Bronchial epithelial cell (primary cell): ENCODE data around the gene CTNND2. TPM values are rescaled to one million over a fixed set of nuclear protein-coding genes. Genes with fewer than 3 reads are reported as not detected.

Experiments
- DNase-seq: peaks from one replicate; pipeline ENCODE4 v3.0.0-alpha.2; 2010; ENCODE audit warnings: low read depth
- FAIRE-seq: peaks from 2 replicates; lab custom pipeline; 2011; peaks lifted over from hg19 to GRCh38; lab: Jason Lieb, UNC
- H3K27me3 ChIP-seq: 2 replicates; pipeline ENCODE4 v1.5.1; 2011; ENCODE audit warnings: low read length; ENCODE audit not compliant: control insufficient read depth, insufficient read depth
- H3K36me3 ChIP-seq: 2 replicates; pipeline ENCODE4 v1.5.1; 2011; ENCODE audit warnings: low read length; ENCODE audit not compliant: control insufficient read depth, insufficient read depth
- H3K4me3 ChIP-seq: 2 replicates; pipeline ENCODE4 v1.5.1; 2011; ENCODE audit warnings: mild to moderate bottlenecking, low read depth, low read length, control low read depth
- total RNA-seq: library from RNA; depleted of rRNA; stranded (reverse); fragments of >200 nt; gene quantifications from 2 replicates; pipeline ENCODE4 v1.2.1, GENCODE V29; 2014
- TF ChIP-seq, protein P1 (sequence below): IDR thresholded peaks from 2 replicates; pipeline ENCODE4 v1.5.1; 2011; ENCODE audit warnings: mild to moderate bottlenecking, moderate library complexity, low read length, control low read depth, inconsistent platforms; ENCODE audit not compliant: insufficient read depth, severe bottlenecking

The CTNND2 gene
- total RNA-seq, 1 donor from 2014 or later: not detected

DNA sequence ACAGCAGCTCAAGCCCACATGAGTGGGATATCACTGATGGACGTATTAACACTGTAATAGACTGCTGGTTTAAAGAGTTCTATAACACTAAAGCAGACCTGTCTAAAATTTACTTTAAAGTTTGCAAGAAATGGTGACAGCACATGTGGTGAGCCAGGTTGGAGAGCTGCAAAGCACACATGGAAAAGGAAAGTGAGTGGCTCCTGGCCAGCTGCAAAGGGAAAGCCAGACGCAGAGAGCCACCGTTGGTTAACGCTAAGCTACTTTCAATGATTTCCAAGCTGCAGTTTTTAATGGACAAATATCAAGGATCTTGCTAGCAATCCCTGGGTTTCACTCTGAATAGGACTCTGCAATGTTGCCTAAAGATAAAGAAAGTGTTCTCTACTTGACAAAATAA, 89.9 kb downstream of the CTNND2 start:
- no peaks in the 10 kb centered on the region for H3K36me3 ChIP-seq
- DNase-seq (no peak), FAIRE-seq (no peak)
- TF ChIP-seq, protein P1, sequence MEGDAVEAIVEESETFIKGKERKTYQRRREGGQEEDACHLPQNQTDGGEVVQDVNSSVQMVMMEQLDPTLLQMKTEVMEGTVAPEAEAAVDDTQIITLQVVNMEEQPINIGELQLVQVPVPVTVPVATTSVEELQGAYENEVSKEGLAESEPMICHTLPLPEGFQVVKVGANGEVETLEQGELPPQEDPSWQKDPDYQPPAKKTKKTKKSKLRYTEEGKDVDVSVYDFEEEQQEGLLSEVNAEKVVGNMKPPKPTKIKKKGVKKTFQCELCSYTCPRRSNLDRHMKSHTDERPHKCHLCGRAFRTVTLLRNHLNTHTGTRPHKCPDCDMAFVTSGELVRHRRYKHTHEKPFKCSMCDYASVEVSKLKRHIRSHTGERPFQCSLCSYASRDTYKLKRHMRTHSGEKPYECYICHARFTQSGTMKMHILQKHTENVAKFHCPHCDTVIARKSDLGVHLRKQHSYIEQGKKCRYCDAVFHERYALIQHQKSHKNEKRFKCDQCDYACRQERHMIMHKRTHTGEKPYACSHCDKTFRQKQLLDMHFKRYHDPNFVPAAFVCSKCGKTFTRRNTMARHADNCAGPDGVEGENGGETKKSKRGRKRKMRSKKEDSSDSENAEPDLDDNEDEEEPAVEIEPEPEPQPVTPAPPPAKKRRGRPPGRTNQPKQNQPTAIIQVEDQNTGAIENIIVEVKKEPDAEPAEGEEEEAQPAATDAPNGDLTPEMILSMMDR: no peak
- H3K4me3 ChIP-seq: no peak overlapping the region
- no peaks in the 10 kb centered on the region for H3K27me3 ChIP-seq

DNA sequence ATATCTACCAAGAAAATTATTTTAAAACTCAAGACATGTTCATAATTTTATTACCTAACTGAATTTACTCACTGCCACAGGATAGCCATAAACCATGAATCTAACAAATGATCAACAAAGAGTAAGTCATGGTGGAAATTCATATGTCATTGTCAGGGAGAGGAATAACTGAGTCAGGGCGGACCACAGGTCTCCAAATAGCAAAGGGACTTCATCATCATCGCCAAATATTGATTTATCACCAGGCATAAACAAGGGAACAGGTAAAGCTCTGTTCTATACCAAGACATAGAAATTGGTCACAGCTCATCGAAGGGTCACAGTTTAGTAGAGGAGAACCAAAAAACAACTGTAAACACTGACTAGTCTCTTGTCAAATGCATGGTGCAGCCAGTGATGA, 94.8 kb downstream of the CTNND2 start:
- no peaks in the 10 kb centered on the region for H3K36me3 ChIP-seq
- no peak for DNase-seq
- H3K27me3 ChIP-seq: no peaks in the 10 kb centered on the region
- TF ChIP-seq, protein P1: no peak
- no peak for FAIRE-seq
- H3K4me3 ChIP-seq: no peak overlapping the region

DNA sequence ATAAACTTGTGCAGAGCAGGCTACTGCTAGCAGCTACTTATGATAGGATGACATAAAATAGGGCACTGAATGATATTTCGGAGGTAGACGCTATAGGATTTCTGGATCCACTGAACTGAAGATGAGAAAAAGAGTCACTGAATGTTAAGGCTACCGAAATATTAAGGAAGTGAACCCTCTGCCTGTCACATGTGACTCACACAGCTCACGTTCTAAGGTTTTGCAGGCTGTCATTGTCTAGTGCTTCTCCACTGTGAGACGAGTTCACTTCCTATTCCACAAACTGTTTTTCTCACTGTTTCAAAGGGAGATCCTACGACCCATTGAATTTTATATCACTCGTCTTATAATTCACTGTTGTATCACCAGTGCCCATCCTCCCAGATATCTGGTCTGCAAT, 100.8 kb downstream of the CTNND2 start:
- TF ChIP-seq, protein P1: no peak
- Histone ChIP-seq H3K27me3 (no peaks in the 10 kb centered on the region), H3K4me3 (no peak overlapping the region), H3K36me3 (no peaks in the 10 kb centered on the region)
- DNase-seq (no peak), FAIRE-seq (no peak)

DNA sequence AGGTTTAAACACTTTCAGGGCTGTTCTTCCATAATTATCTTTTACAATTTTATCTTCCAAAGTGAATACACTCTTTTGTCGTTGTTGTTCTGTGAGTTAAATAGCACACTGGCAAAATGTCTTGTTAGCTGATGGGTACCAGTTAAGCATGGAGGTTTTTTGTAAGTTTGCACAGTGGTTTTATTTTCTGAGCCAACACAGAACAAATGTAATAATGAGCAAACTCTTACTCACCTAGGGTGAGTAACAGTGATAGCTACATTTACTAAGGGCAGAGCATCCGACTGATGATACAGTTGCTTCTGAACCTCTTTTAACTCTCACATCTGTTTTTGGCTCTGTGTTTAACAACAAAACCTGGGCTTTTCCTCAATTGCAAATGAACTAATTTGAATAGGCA, 103.2 kb downstream of the CTNND2 start:
- TF ChIP-seq, protein P1: no peak
- Histone ChIP-seq H3K36me3 (no peaks in the 10 kb centered on the region), H3K27me3 (no peaks in the 10 kb centered on the region), H3K4me3 (no peak overlapping the region)
- peak; percentile 18 for DNase-seq
- FAIRE-seq: no peak

DNA sequence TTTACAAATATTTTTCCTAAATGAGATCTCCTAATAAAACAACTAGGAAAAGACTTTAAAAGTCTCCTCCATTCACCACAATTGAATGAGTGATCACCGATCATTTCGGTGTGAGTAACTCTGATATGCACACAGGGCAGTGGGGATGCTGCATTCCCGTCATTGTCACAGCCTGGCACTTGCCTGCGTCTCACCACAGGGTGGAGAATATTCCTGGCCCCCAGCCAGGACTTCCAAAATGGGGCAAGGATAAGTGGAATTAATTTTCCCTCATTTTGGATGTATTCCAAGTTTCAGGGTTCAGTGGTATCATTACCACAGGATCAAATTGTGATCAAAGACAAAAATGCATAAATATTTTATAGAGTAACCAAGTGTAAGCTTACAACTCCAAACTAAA, 107.1 kb downstream of the CTNND2 start:
- no peaks in the 10 kb centered on the region for H3K36me3 ChIP-seq
- no peaks in the 10 kb centered on the region for H3K27me3 ChIP-seq
- H3K4me3 ChIP-seq: no peak overlapping the region
- TF ChIP-seq, protein P1: no peak
- FAIRE-seq (no peak), DNase-seq (no peak)

DNA sequence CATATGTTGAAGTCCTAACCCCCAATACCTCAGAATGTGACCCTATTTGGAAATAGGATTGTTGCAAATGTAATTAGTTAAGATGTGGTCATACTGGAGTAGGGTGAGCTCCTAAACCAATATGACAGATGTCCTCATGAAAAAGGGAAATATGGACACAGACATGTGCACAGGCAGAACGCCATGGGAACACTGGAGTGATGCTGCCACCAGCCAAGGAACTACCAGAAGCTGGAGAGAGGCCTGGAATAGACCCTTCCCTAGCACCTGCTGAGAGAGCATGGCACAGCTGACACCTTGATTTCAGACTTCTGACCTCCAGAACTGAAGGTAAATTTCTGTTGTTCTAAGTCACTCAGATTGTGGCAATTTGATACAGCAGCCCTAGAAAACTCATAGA, 110.8 kb downstream of the CTNND2 start:
- FAIRE-seq (peak; percentile 64), DNase-seq (no peak)
- Histone ChIP-seq H3K36me3 (no peaks in the 10 kb centered on the region), H3K4me3 (no peak overlapping the region), H3K27me3 (no peaks in the 10 kb centered on the region)
- TF ChIP-seq, protein P1: no peak
